Hepatocyte (in vitro differentiated cells): ENCODE data around the gene HOTAIR.

Source experiments
- CTCF ChIP-seq: fragments of 200-600 bp; sonication (generic); IDR thresholded peaks from 2 replicates; pipeline ENCODE4 v1.5.1; 2016; ENCODE audit warnings: antibody characterized with exemption, mild to moderate bottlenecking; ENCODE audit not compliant: poor library complexity
- EZH2 ChIP-seq: fragments of 200-600 bp; sonication (generic); IDR thresholded peaks from 2 replicates; pipeline ENCODE4 v1.6.1; 2016; ENCODE audit warnings: antibody characterized with exemption, mild to moderate bottlenecking, borderline replicate concordance

DNA sequence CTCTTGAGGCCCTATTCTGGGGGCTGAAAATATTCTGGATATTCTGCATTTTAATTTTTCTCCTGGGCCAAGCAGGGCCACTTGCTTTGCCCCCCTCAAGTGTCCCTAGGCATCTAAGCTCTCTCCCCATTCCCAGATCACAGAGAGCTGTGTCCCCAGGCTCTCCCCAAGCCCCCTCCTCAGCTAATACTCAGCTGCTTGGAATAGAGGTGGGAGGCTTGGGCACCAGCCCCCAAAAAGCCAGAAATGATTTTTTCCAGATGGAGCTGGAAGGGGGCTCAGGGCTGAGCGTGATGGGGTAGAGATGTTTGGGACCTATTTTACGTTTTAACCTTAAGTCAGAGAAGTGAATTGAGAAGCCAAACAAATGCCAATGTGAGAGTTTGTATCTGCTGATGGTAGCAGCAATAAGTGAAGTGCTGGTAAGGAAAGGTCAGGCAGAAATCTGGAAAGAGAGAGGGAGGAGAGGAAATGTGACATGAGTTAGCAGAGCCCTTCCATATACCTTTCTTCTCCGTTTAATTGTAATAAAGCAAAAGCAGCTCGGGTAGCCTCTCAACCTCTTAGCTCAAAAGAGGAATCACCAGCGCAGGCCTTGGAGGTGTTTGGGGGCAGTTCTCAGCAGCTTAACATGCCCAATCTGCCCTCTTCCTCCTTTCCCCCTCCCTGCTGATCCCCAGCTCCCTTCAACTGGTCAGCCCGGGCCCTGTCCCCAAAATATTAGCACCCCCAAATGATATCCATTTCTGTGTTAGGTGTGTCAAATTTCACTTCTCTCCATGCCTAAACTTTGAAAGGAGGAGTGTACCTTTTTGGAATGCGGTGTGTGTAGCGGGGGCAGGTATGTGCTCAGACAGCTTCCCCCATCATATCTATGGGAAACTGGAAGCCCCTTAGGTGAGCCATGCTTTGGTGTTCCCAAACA is 48.5 kb upstream of the HOTAIR start:
- peak; percentile 36 for TF ChIP-seq EZH2
- TF ChIP-seq CTCF: no peak
